Measurements from ENCODE around the gene NDFIP2.

DNA sequence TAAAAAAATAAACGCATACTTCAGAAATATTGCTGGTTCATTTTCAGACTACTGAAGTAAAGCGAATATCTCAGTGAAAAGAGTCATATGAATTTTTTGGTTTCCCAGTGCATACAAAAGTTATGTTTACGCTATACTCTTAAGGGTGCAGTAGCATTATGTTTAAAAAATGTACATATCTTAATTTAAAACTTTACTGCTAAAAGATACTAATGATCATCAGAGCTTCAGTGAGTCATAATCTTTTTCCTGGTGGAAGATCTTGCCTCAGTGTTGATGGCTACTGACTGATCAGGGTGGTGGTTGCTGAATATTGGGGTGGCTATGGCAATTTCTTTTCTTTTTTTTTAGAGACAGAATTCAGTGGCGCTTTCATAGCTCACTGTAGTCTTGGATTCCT is 48.9 kb downstream of the NDFIP2 start:
- no peak for TF ChIP-seq EP300 (IDR thresholded peaks at IDR 0.05)
- TF ChIP-seq, protein P1, sequence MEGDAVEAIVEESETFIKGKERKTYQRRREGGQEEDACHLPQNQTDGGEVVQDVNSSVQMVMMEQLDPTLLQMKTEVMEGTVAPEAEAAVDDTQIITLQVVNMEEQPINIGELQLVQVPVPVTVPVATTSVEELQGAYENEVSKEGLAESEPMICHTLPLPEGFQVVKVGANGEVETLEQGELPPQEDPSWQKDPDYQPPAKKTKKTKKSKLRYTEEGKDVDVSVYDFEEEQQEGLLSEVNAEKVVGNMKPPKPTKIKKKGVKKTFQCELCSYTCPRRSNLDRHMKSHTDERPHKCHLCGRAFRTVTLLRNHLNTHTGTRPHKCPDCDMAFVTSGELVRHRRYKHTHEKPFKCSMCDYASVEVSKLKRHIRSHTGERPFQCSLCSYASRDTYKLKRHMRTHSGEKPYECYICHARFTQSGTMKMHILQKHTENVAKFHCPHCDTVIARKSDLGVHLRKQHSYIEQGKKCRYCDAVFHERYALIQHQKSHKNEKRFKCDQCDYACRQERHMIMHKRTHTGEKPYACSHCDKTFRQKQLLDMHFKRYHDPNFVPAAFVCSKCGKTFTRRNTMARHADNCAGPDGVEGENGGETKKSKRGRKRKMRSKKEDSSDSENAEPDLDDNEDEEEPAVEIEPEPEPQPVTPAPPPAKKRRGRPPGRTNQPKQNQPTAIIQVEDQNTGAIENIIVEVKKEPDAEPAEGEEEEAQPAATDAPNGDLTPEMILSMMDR (IDR thresholded peaks at IDR 0.05), result no peak
- no peak for TF ChIP-seq POLR2A (IDR thresholded peaks at IDR 0.05)
- TF ChIP-seq POLR2AphosphoS5 (IDR thresholded peaks at IDR 0.05), result no peak
